Measurements from ENCODE around the gene WNT1.
A peak's percentile ranks its signal among the peaks of the same experiment; 100 is the strongest.

WNT1 gene

DNA sequence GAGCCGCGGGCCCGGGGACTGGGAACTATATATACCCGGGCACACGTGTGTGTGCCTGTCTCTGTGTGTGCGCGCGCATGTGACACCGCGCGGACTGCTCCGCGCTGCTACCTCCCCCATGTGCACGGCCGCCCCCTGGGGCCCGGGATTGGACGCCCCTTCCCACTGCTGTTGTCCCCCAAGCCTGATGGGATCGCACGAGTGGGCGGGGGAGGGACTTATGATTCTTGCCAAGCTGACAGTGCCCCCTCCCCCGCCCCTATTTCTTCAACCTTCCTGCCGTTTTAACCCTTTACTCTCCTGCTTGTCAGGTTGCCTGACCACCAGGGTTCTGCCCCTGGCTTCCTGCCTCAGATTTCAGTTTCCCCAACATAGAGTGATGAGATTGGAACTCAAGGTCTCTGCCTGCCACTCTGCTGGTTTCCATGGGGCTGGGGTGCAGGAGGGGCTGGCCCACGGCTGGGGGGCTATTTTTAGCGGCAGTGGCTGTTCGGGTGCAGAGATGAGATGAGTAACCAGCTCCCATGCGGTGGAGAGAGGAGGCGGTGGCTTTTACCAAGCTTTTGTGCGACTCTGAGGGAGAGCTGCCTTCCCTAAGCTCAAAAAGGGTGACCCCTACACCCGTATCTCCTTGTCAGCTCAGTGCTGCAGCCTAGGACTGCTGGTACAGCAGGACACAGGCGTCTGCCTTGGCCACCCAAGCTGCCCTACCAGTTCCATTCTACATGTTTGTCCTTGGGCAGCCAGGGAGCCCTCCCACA, 21.4 kb downstream of the WNT1 start, which contains the start of gene DDN:
Gene DDN (minus strand): TSS at position 5 of the 761 bp plus-strand sequence. CDS start 88 bp downstream, outside the sequence.
- POLR2A ChIA-PET = interaction anchor here (1.1 to 7.7 kb wide), 2 partner anchors 15 to 19 kb away, joined by 3 to 104 read pairs; partner anchors contain the start of gene PRKAG1

GRCh38 chr12:49000346-49000745, 22.2 kb downstream of the WNT1 start:
- Histone ChIP-seq H3K4me1 (ENCODE audit: control extremely low read depth in 1 of 4, control insufficient read depth in 4 of 4, insufficient read depth in 4 of 4, low read length in 3 of 4) (peaks cover 2 to 38% (median 34%) of the 10 kb centered on the region in 4 experiments), H3K4me3 (ENCODE audit: control insufficient read depth in 1 of 7, extremely low read depth in 1 of 7, insufficient read depth in 4 of 7, low read depth in 2 of 7, low read length in 6 of 7) (no peak overlapping the region), H3K27me3 (replicated peaks in 2 of 5; ENCODE audit: control insufficient read depth in 4 of 5, insufficient read depth in 5 of 5, low read length in 4 of 5) (peaks cover 0 to 61% (median 16%) of the 10 kb centered on the region in 5 experiments), H3K9me3 (ENCODE audit: control extremely low read depth in 1 of 5, control insufficient read depth in 4 of 5, insufficient read depth in 2 of 5, low read depth in 1 of 5, low read length in 4 of 5) (no peaks in the 10 kb centered on the region), H3K36me3 (ENCODE audit: control insufficient read depth in 4 of 4, insufficient read depth in 4 of 4, low read length in 3 of 4) (peaks cover 11 to 44% (median 28%) of the 10 kb centered on the region in 4 experiments), H3K27ac (ENCODE audit: insufficient read depth in 1 of 2, low read depth in 1 of 2, low read length in 2 of 2, poor library complexity in 1 of 2, severe bottlenecking in 2 of 2) (no peak overlapping the region)
- DNase-seq = no peak
- ChIA-PET POLR2A (interaction anchor here (1.1 to 7.7 kb wide), 2 partner anchors 14 to 18 kb away, joined by 3 to 104 read pairs; partner anchors contain the start of gene PRKAG1), CTCF (interaction anchor here (0.8 to 75.7 kb wide), 10 partner anchors 11 to 110 kb away, joined by 3 to 1637 read pairs (median 28); partner anchors contain the start of genes ARF3, FKBP11, PRKAG1 and WNT1)
- 88% methylated on average over 1 of the region's 2 CpGs for WGBS (ENCODE audit: insufficient coverage)

More for the DNA sequence above, 21.4 kb downstream of the WNT1 start, which contains the start of gene DDN:
- Histone ChIP-seq H3K4me1 (ENCODE audit: control extremely low read depth in 1 of 4, control insufficient read depth in 4 of 4, insufficient read depth in 4 of 4, low read length in 3 of 4) (peaks cover 2 to 44% (median 39%) of the 10 kb centered on the region in 4 experiments), H3K27me3 (replicated peaks in 2 of 5; ENCODE audit: control insufficient read depth in 4 of 5, insufficient read depth in 5 of 5, low read length in 4 of 5) (peaks cover 0 to 68% (median 19%) of the 10 kb centered on the region in 5 experiments), H3K36me3 (ENCODE audit: control insufficient read depth in 4 of 4, insufficient read depth in 4 of 4, low read length in 3 of 4) (peaks cover 7 to 36% (median 25%) of the 10 kb centered on the region in 4 experiments), H3K9me3 (ENCODE audit: control extremely low read depth in 1 of 5, control insufficient read depth in 4 of 5, insufficient read depth in 2 of 5, low read depth in 1 of 5, low read length in 4 of 5) (no peaks in the 10 kb centered on the region), H3K4me3 (ENCODE audit: control insufficient read depth in 1 of 7, extremely low read depth in 1 of 7, insufficient read depth in 4 of 7, low read depth in 2 of 7, low read length in 6 of 7) (peak within 1 kb of the TSS; percentile 12 to 74 (median 57)), H3K27ac (ENCODE audit: insufficient read depth in 1 of 2, low read depth in 1 of 2, low read length in 2 of 2, poor library complexity in 1 of 2, severe bottlenecking in 2 of 2) (no peak within 1 kb of the TSS)
- CTCF ChIA-PET = interaction anchor here (0.9 to 75.7 kb wide), 10 partner anchors 10 to 109 kb away, joined by 3 to 1637 read pairs (median 28); partner anchors contain the start of genes ARF3, FKBP11, PRKAG1 and WNT1
- peak in 2 of 3 donors; percentile 77 to 80 for DNase-seq
- WGBS (ENCODE audit: insufficient coverage) = 5% methylated on average over 27 of the region's 30 CpGs

- no peak overlapping the region for H3K27ac ChIP-seq (ENCODE audit: insufficient read depth in 1 of 2, low read depth in 1 of 2, low read length in 2 of 2, poor library complexity in 1 of 2, severe bottlenecking in 2 of 2)
- WGBS (ENCODE audit: insufficient coverage) = 100% methylated on average over 1 of the region's 1 CpG
- H3K36me3 ChIP-seq (ENCODE audit: control insufficient read depth in 4 of 4, insufficient read depth in 4 of 4, low read length in 3 of 4) = peaks cover 2 to 43% (median 20%) of the 10 kb centered on the region in 4 experiments
- H3K4me3 ChIP-seq (ENCODE audit: control insufficient read depth in 1 of 7, extremely low read depth in 1 of 7, insufficient read depth in 4 of 7, low read depth in 2 of 7, low read length in 6 of 7) = no peak overlapping the region
- ChIA-PET CTCF (interaction anchor here (1.3 to 11.0 kb wide), 2 partner anchors 10 to 11 kb away, joined by 7 to 271 read pairs; partner anchors contain the start of gene DDN), POLR2A (interaction anchor here (0.8 kb wide), 1 partner anchor 10 kb away, joined by 3 read pairs; no protein-coding TSS in a partner anchor)
- H3K9me3 ChIP-seq (ENCODE audit: control extremely low read depth in 1 of 5, control insufficient read depth in 4 of 5, insufficient read depth in 2 of 5, low read depth in 1 of 5, low read length in 4 of 5) = no peaks in the 10 kb centered on the region
- H3K27me3 ChIP-seq (replicated peaks in 2 of 5; ENCODE audit: control insufficient read depth in 4 of 5, insufficient read depth in 5 of 5, low read length in 4 of 5) = no peaks in the 10 kb centered on the region
- no peak for DNase-seq
- no peaks in the 10 kb centered on the region for H3K4me1 ChIP-seq (ENCODE audit: control extremely low read depth in 1 of 4, control insufficient read depth in 4 of 4, insufficient read depth in 4 of 4, low read length in 3 of 4)
Measured at GRCh38 chr12:49008943-49009342, 30.8 kb downstream of the WNT1 start.

DNA sequence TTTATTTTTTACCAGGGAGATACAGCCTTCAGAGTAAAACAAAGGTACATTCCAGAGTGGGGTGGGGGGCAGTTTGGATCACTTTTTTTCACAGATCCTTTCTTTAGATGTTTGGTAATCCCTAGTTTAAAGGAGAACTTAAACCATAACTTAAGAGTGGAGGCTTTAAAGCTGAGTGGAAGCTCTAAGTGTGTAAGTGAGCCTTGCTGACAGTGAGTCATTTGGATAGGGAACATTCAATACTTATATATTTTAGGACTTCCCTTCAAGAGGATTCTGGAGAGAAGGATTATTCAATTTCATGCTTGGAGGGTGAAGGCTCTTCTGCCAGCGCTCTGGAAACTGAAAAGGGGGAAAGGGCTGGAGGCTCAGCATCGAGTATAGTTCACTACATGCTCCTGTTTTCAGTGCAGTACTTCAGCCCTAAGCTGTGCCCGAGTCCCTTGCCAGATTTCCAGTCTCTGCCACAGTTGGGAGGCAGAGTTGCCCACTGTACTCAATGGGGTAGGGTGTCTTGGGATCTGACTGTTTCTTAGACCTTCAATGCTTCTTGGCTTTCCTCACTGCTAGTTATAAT, 32.1 kb downstream of the WNT1 start:
- Histone ChIP-seq H3K4me1 (ENCODE audit: control extremely low read depth in 1 of 4, control insufficient read depth in 4 of 4, insufficient read depth in 4 of 4, low read length in 3 of 4) (no peaks in the 10 kb centered on the region), H3K27ac (ENCODE audit: insufficient read depth in 1 of 2, low read depth in 1 of 2, low read length in 2 of 2, poor library complexity in 1 of 2, severe bottlenecking in 2 of 2) (no peak overlapping the region), H3K27me3 (replicated peaks in 2 of 5; ENCODE audit: control insufficient read depth in 4 of 5, insufficient read depth in 5 of 5, low read length in 4 of 5) (no peaks in the 10 kb centered on the region), H3K36me3 (ENCODE audit: control insufficient read depth in 4 of 4, insufficient read depth in 4 of 4, low read length in 3 of 4) (peaks cover 2 to 31% (median 16%) of the 10 kb centered on the region in 4 experiments), H3K9me3 (ENCODE audit: control extremely low read depth in 1 of 5, control insufficient read depth in 4 of 5, insufficient read depth in 2 of 5, low read depth in 1 of 5, low read length in 4 of 5) (no peaks in the 10 kb centered on the region), H3K4me3 (ENCODE audit: control insufficient read depth in 1 of 7, extremely low read depth in 1 of 7, insufficient read depth in 4 of 7, low read depth in 2 of 7, low read length in 6 of 7) (no peak overlapping the region)
- 100% methylated on average over 3 of the region's 3 CpGs for WGBS (ENCODE audit: insufficient coverage)
- CTCF ChIA-PET = interaction anchor here (1.1 to 11.0 kb wide), 3 partner anchors 12 to 46 kb away, joined by 3 to 271 read pairs (median 64); partner anchors contain the start of genes DDN and WNT1
- POLR2A ChIA-PET = no interaction called here
- no peak for DNase-seq

- peaks cover 2 to 26% (median 11%) of the 10 kb centered on the region in 4 experiments for H3K36me3 ChIP-seq (ENCODE audit: control insufficient read depth in 4 of 4, insufficient read depth in 4 of 4, low read length in 3 of 4)
- no peak for DNase-seq
Measured at GRCh38 chr12:49012739-49013138, 34.6 kb downstream of the WNT1 start.

GRCh38 chr12:49013428-49013827, 35.3 kb downstream of the WNT1 start:
- Histone ChIP-seq H3K27ac (ENCODE audit: insufficient read depth in 1 of 2, low read depth in 1 of 2, low read length in 2 of 2, poor library complexity in 1 of 2, severe bottlenecking in 2 of 2) (no peak overlapping the region), H3K4me1 (ENCODE audit: control extremely low read depth in 1 of 4, control insufficient read depth in 4 of 4, insufficient read depth in 4 of 4, low read length in 3 of 4) (peaks cover 7 to 15% (median 10%) of the 10 kb centered on the region in 4 experiments), H3K36me3 (ENCODE audit: control insufficient read depth in 4 of 4, insufficient read depth in 4 of 4, low read length in 3 of 4) (peaks cover 2 to 22% (median 11%) of the 10 kb centered on the region in 4 experiments), H3K4me3 (ENCODE audit: control insufficient read depth in 1 of 7, extremely low read depth in 1 of 7, insufficient read depth in 4 of 7, low read depth in 2 of 7, low read length in 6 of 7) (no peak overlapping the region), H3K27me3 (replicated peaks in 2 of 5; ENCODE audit: control insufficient read depth in 4 of 5, insufficient read depth in 5 of 5, low read length in 4 of 5) (no peaks in the 10 kb centered on the region), H3K9me3 (ENCODE audit: control extremely low read depth in 1 of 5, control insufficient read depth in 4 of 5, insufficient read depth in 2 of 5, low read depth in 1 of 5, low read length in 4 of 5) (no peaks in the 10 kb centered on the region)
- CTCF ChIA-PET = interaction anchor here (1.5 to 11.0 kb wide), 5 partner anchors 15 to 33 kb away, joined by 4 to 271 read pairs (median 20); partner anchors contain the start of genes DDN and WNT1
- no peak for DNase-seq
- POLR2A ChIA-PET = interaction anchor here (0.5 to 1.0 kb wide), 2 partner anchors 16 to 161 kb away, joined by 3 to 4 read pairs; partner anchors contain the start of gene DDX23
- no CpG with 5 or more reads among the region's 3 CpGs for WGBS (ENCODE audit: insufficient coverage)

More at GRCh38 chr12:49012739-49013138, 34.6 kb downstream of the WNT1 start:
- H3K27ac ChIP-seq (ENCODE audit: insufficient read depth in 1 of 2, low read depth in 1 of 2, low read length in 2 of 2, poor library complexity in 1 of 2, severe bottlenecking in 2 of 2) = no peak overlapping the region
- no peak overlapping the region for H3K4me3 ChIP-seq (ENCODE audit: control insufficient read depth in 1 of 7, extremely low read depth in 1 of 7, insufficient read depth in 4 of 7, low read depth in 2 of 7, low read length in 6 of 7)
- POLR2A ChIA-PET = no interaction called here
- no peaks in the 10 kb centered on the region for H3K27me3 ChIP-seq (replicated peaks in 2 of 5; ENCODE audit: control insufficient read depth in 4 of 5, insufficient read depth in 5 of 5, low read length in 4 of 5)
- CTCF ChIA-PET = interaction anchor here (0.7 to 11.0 kb wide), 6 partner anchors 14 to 1057 kb away, joined by 5 to 271 read pairs (median 14); partner anchors contain the start of genes DDN and WNT1
- H3K9me3 ChIP-seq (ENCODE audit: control extremely low read depth in 1 of 5, control insufficient read depth in 4 of 5, insufficient read depth in 2 of 5, low read depth in 1 of 5, low read length in 4 of 5) = no peaks in the 10 kb centered on the region
- H3K4me1 ChIP-seq (ENCODE audit: control extremely low read depth in 1 of 4, control insufficient read depth in 4 of 4, insufficient read depth in 4 of 4, low read length in 3 of 4) = peaks cover 2 to 8% (median 6%) of the 10 kb centered on the region in 4 experiments
